Transverse colon (tissue), 4 donors: ENCODE measurements around the gene GDF9. TPM values are rescaled to one million over a fixed set of nuclear protein-coding genes. Genes with fewer than 3 reads are reported as not detected.
A peak's percentile ranks its signal among the peaks of the same experiment; 100 is the strongest.

ENCODE experiments used
- DNase-seq: peaks from one replicate; pipeline ENCODE4 v3.0.0-alpha.2; 2019
- H3K27ac ChIP-seq, 4 donors: fragments of 200-600 bp; sonication (generic); 2 replicates each; pipeline ENCODE4 v1.5.1; 2016 to 2018; ENCODE audit warnings: inconsistent platforms in 4 of 4
- H3K27me3 ChIP-seq: fragments of 200-600 bp; sonication (generic); 2 replicates; pipeline ENCODE4 v1.5.1; 2017; ENCODE audit warnings: inconsistent platforms
- H3K36me3 ChIP-seq, 4 donors: fragments of 200-600 bp; sonication (generic); 2 replicates each; pipeline ENCODE4 v1.5.1; 2017 to 2019; ENCODE audit warnings: inconsistent platforms in 4 of 4
- H3K4me1 ChIP-seq, 4 donors: fragments of 200-600 bp; sonication (generic); 2 replicates each; pipeline ENCODE4 v1.5.1; 2017 to 2020; ENCODE audit warnings: inconsistent platforms in 4 of 4
- H3K4me3 ChIP-seq, 4 donors: fragments of 200-600 bp; sonication (generic); 1 replicate in 1 of 4; 2 replicates in 3 of 4; pipeline versions ENCODE4 v1.5.1 to v1.6.1; 2017 to 2019; ENCODE audit warnings: inconsistent platforms in 4 of 4
- H3K9me3 ChIP-seq, 2 donors: fragments of 200-600 bp; sonication (generic); 2 replicates each; pipeline ENCODE4 v1.5.1; 2017 to 2019; ENCODE audit warnings: inconsistent platforms in 2 of 2
- CTCF ChIP-seq, 5 experiments: fragments of 200-600 bp in 3 of 5; fragments of 450-650 bp in 2 of 5; sonication (generic) in 3 of 5; IDR thresholded peaks; 1 replicate in 2 of 5; 2 replicates in 3 of 5; pipeline ENCODE4 v1.5.1; 2016 to 2017; ENCODE audit warnings: antibody characterized with exemption in 5 of 5, inconsistent platforms in 3 of 5, mild to moderate bottlenecking in 2 of 5, moderate library complexity in 1 of 5
- EP300 ChIP-seq: sonication (generic); formaldehyde crosslinking; IDR thresholded peaks from one replicate; pipeline ENCODE4 v1.6.1; 2017; ENCODE audit warnings: antibody characterized with exemption, low read depth
- POLR2A ChIP-seq: fragments of 450-650 bp; IDR thresholded peaks from one replicate; pipeline ENCODE4 v1.6.1; 2016; ENCODE audit warnings: antibody characterized with exemption, mild to moderate bottlenecking, moderate library complexity
- POLR2AphosphoS5 ChIP-seq, 3 donors: sonication (generic); formaldehyde crosslinking; IDR thresholded peaks; one replicate each; pipeline ENCODE4 v1.6.1; 2016; ENCODE audit warnings: antibody characterized with exemption in 3 of 3
- WGBS, 2 donors: methylation state at CpG; one replicate each; pipeline ENCODE4 v1.1.5; 2018; ENCODE audit warnings: low coverage in 1 of 2; 5-methylcytosine and 5-hydroxymethylcytosine counted together
- in situ Hi-C, 4 donors: fragments of 200-750 bp; cut with MboI; loops; one replicate each; pipeline versions ENCODE4 v1.15.0 to v1.15.1; 2017; ENCODE audit warnings: low sequenced_read_pairs in 3 of 4, low pct_ligation_motif_present in 1 of 4, low pct_unique_long_range_greater_than_20kb in 1 of 4
- intact Hi-C: fragments of 100-400 bp; cut with DNase I; formaldehyde crosslinking; loops from one replicate; pipeline ENCODE4 v1.15.1; 2023; ENCODE audit warnings: low total_unique reads
- total RNA-seq, 4 donors: library from RNA; depleted of rRNA; stranded (reverse); fragments of >200 nt; gene quantifications; one replicate each; pipeline ENCODE4 v1.1.0, GENCODE V29; 2016

GDF9 gene
- total RNA-seq, 4 donors from 2014 or later = 0.27 to 0.79 TPM; not detected in 2

DNA sequence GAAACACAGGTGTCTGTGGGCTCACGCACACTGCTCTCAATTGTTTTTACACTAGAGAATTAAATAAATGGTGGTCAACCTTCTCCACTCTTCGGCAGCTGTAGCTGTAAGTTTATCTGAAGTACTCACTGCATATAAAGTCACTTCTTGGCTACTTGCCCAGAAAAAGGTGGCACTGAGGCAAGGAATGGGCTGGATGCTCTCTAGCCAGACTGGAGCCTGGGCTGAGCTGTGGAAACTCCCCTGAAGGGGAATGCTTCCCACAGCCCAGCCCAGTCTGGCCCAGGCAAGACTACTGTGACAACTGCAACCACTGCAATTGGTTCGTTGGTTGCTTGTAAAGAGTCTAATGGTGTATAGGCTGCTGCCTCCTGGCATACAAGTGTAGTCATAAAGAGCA, 11.7 kb upstream of the GDF9 start:
- in situ Hi-C loops = no loop called here
- peak; percentile 56 for DNase-seq
- intact Hi-C loops = no loop called here
- Histone ChIP-seq H3K36me3 (peaks cover 0 to 30% (median 13%) of the 10 kb centered on the region in 4 donors), H3K4me3 (no peak overlapping the region), H3K27me3 (no peaks in the 10 kb centered on the region), H3K4me1 (peaks cover 0 to 36% (median 6%) of the 10 kb centered on the region in 4 donors), H3K9me3 (no peaks in the 10 kb centered on the region), H3K27ac (peak overlapping the region in 2 of 4 donors; percentile 17 to 43)
- TF ChIP-seq POLR2AphosphoS5 (IDR thresholded peaks at IDR 0.05) (peak in 1 of 3 donors; percentile 33), EP300 (no peak), CTCF (IDR thresholded peaks at IDR 0.05) (no peak), POLR2A (peak; percentile 14)
- 20 to 54% methylated on average over 1 to 3 of the region's 3 CpGs for WGBS, 2 donors

DNA sequence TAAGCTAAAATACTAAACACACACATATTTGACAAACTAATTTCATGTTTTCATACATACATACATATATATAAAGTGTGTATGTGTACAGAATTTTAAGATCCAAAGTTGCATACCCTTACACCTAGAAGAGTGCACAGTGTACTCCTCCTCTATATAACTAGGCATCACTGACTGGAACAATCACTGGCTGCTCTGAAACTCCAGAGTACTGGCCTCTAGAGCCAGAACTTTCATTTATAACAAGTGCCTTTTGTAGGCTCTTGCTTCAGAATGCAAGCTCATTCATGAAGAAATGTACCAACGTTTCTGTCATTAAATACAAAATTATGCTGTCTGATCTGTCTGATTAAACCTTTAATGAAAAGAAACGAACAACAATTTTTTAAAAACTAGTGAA, 11.2 kb upstream of the GDF9 start:
- H3K4me3 ChIP-seq = no peak overlapping the region
- DNase-seq = no peak
- H3K4me1 ChIP-seq = peaks cover 0 to 40% (median 7%) of the 10 kb centered on the region in 4 donors
- TF ChIP-seq POLR2AphosphoS5 (IDR thresholded peaks at IDR 0.05) (no peak), POLR2A (no peak), CTCF (IDR thresholded peaks at IDR 0.05) (no peak), EP300 (no peak)
- H3K27me3 ChIP-seq = no peaks in the 10 kb centered on the region
- WGBS, 2 donors = 62 to 79% methylated on average over 2 of the region's 2 CpGs
- H3K9me3 ChIP-seq = no peaks in the 10 kb centered on the region
- in situ Hi-C loops = no loop called here
- intact Hi-C loops = no loop called here
- H3K27ac ChIP-seq = peak overlapping the region in 2 of 4 donors; percentile 17 to 43
- H3K36me3 ChIP-seq = peaks cover 0 to 28% (median 12%) of the 10 kb centered on the region in 4 donors

GRCh38 chr5:132876020-132876759, 9.9 kb upstream of the GDF9 start:
- H3K36me3 ChIP-seq = peaks cover 0 to 15% (median 7%) of the 10 kb centered on the region in 4 donors
- no peak for DNase-seq

DNA sequence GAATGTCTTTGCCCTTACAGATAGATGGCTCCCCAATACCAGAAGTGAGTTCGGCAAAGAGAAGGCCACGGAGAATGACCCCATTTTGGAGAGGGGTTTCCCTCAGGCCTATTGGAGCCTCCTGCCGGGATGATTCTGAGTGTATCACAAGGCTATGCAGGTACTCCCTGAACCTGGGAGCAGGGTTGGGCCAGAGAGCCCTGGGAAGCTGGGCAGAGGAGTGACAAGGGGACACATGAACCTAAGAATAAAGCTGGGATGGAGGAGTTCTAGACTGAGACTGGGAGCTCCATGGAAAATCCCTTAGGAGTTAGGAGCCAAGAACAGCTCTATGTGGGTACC, 7.6 kb upstream of the GDF9 start:
- TF ChIP-seq POLR2A = no peak
- TF ChIP-seq POLR2AphosphoS5 (IDR thresholded peaks at IDR 0.05) = no peak
- TF ChIP-seq CTCF (IDR thresholded peaks at IDR 0.05) = no peak
- no peak for TF ChIP-seq EP300
- in situ Hi-C loops = no loop called here
- WGBS, 2 donors = 97% methylated on average over 3 of the region's 3 CpGs; no CpG with 5 or more reads in 1 of the 2 donors
- Histone ChIP-seq H3K4me1 (peaks cover 0 to 40% (median 7%) of the 10 kb centered on the region in 4 donors), H3K27ac (peak overlapping the region; percentile 7 to 64 (median 39)), H3K4me3 (no peak overlapping the region), H3K27me3 (no peaks in the 10 kb centered on the region), H3K9me3 (no peaks in the 10 kb centered on the region), H3K36me3 (no peaks in the 10 kb centered on the region)
- no peak for DNase-seq
- intact Hi-C loops = no loop called here

More at GRCh38 chr5:132876020-132876759, 9.9 kb upstream of the GDF9 start:
- in situ Hi-C loops = no loop called here
- intact Hi-C loops = no loop called here
- Histone ChIP-seq H3K27me3 (no peaks in the 10 kb centered on the region), H3K4me1 (peaks cover 0 to 40% (median 7%) of the 10 kb centered on the region in 4 donors), H3K27ac (no peak overlapping the region), H3K4me3 (no peak overlapping the region), H3K9me3 (no peaks in the 10 kb centered on the region)
- 92 to 100% methylated on average over 1 of the region's 1 CpG for WGBS, 2 donors
- TF ChIP-seq EP300 = no peak
- no peak for TF ChIP-seq CTCF (IDR thresholded peaks at IDR 0.05)
- no peak for TF ChIP-seq POLR2AphosphoS5 (IDR thresholded peaks at IDR 0.05)
- no peak for TF ChIP-seq POLR2A
